Mesangial cell (primary cell): ENCODE data around the gene AKAP11. TPM values are rescaled to one million over a fixed set of nuclear protein-coding genes. Genes with fewer than 3 reads are reported as not detected.

Experiments
- total RNA-seq: library from RNA; depleted of rRNA; stranded (reverse); fragments of >200 nt; gene quantifications from 2 replicates; pipeline ENCODE4 v1.2.3, GENCODE V29; 2015

The AKAP11 gene, protein sequence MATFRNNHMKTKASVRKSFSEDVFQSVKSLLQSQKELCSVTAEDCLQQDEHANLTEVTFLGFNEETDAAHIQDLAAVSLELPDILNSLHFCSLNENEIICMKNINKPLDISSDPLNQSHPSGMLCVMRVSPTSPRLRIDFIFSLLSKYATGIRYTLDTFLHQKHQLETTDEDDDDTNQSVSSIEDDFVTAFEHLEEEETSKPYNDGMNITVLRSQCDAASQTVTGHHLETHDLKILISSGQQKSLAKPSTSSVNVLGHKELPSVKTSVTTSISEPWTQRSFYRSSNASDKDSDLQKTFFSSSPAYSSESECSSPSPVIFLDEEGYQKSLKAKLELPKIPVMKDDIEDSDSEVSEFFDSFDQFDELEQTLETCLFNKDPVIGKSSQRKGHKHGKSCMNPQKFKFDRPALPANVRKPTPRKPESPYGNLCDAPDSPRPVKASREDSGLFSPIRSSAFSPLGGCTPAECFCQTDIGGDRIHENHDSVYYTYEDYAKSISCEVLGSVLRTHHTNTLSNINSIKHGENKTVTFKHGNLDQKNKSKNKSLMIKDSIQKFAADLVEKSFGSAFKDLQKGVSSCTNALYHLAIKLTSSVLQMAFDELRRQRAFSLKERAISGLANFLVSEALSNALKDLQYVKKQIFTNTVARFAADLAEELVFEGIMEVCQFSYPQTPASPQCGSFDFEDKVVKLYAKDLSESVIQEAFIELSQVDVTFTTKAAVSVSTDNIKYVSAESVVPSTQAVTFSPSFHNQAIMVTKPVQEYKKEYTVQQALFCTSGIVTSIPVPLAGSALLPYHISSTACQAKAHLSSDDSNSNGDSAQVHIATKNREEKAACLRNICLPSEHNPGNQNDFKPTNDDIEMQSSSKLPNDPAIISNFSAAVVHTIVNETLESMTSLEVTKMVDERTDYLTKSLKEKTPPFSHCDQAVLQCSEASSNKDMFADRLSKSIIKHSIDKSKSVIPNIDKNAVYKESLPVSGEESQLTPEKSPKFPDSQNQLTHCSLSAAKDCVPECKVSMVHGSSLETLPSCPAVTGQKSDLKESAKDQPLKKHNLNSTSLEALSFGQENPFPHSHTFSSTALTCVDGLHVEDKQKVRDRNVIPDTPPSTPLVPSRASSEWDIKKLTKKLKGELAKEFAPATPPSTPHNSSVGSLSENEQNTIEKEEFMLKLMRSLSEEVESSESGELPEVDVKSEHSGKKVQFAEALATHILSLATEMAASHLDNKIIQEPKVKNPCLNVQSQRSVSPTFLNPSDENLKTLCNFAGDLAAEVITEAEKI (N-terminal part only)
- total RNA-seq = 9.5 and 13.1 TPM in 2 replicates

DNA sequence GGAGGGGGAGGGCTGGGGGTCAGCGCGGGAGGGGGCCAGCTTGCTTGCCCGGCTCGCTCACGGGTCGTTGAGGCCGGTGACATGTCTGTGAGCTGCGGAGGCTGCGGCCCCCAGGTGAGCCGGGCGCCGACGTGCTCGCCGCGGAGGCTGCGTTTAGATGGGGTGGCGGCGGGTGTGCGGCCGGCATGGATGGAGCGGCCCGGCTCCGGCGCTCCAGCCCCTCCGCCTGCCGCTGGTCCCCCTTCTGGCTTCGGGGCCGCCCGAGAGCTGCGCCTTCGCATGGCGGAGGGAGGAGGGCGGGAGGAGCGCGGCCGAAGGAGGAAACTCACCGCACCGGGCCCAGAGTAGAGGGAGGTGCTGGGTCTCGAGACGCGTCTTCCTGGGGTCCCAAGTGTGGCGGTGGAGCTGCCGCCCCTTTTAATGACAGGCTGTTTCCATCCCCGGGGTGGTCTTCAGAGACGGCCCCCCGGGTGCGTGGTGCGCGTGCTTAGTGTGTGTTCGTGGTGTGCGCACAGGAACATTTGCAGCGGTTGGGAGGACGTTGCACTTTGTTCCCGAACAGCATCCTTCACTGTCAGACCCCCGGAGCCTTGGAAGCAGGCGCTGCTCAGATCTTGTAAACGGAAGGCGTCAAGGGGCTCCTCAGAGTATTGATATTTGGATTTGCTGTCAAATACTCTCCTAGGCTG lies at the start of gene AKAP11:
AKAP11 (plus strand) TSS at position 38 of the 689 bp plus-strand sequence. CDS start 14,197 bp downstream, outside the sequence.

Other genes with a start within 250 kb of the AKAP11 start
- 8.0 and 14.1 TPM in 2 replicates for gene DGKH, start 223.5 kb upstream of the AKAP11 start, total RNA-seq